Neural cell (in vitro differentiated cells): ENCODE data around the gene CBS. TPM values are rescaled to one million over a fixed set of nuclear protein-coding genes. Genes with fewer than 3 reads are reported as not detected.

Experiments used
- H2AFZ ChIP-seq: fragments of 200-600, 300-800 bp; sonication (generic), shearing (Covaris generic); 2 replicates; pipeline ENCODE4 v1.6.0; 2014; ENCODE audit warnings: low read depth, mild to moderate bottlenecking, antibody characterized with exemption, low read length, moderate library complexity
- H3F3A ChIP-seq: fragments of 200-600 bp; shearing (Covaris generic); 2 replicates; pipeline ENCODE4 v1.6.1; 2016; ENCODE audit warnings: mild to moderate bottlenecking, moderate library complexity, mixed read lengths, antibody characterized with exemption, low read length; ENCODE audit not compliant: insufficient read depth, poor library complexity, severe bottlenecking
- H3K27ac ChIP-seq: fragments of 200-600, 300-800 bp; sonication (generic), shearing (Covaris generic); 2 replicates; pipeline ENCODE4 v1.5.1; 2014; ENCODE audit warnings: mild to moderate bottlenecking, low read length, moderate library complexity
- H3K27me3 ChIP-seq: fragments of 300-800, 200-600 bp; sonication (generic), shearing (Covaris generic); 2 replicates; pipeline ENCODE4 v1.6.0; 2014; ENCODE audit warnings: mild to moderate bottlenecking, low read depth, low read length, moderate library complexity; ENCODE audit not compliant: insufficient read depth
- H3K36me3 ChIP-seq: fragments of 300-800, 200-600 bp; sonication (generic), shearing (Covaris generic); 2 replicates; pipeline ENCODE4 v1.5.1; 2014; ENCODE audit warnings: mild to moderate bottlenecking, antibody characterized with exemption, low read length, moderate library complexity; ENCODE audit not compliant: insufficient read depth
- H3K4me2 ChIP-seq: fragments of 300-800, 200-600 bp; sonication (generic), shearing (Covaris generic); 2 replicates; pipeline ENCODE4 v1.6.0; 2014; ENCODE audit warnings: mild to moderate bottlenecking, low read length
- H3K4me3 ChIP-seq: fragments of 300-800, 200-600 bp; sonication (generic), shearing (Covaris generic); 2 replicates; pipeline ENCODE4 v1.5.1; 2014; ENCODE audit warnings: mild to moderate bottlenecking, low read length, moderate library complexity
- H3K79me2 ChIP-seq: fragments of 200-600 bp; shearing (Covaris generic); replicated peaks from 2 replicates; pipeline ENCODE4 v1.6.0; 2014; ENCODE audit warnings: mild to moderate bottlenecking, low read length, moderate library complexity; ENCODE audit not compliant: insufficient read depth
- H3K9ac ChIP-seq: fragments of 300-800, 200-600 bp; sonication (generic), shearing (Covaris generic); 2 replicates; pipeline ENCODE4 v1.6.1; 2016; ENCODE audit warnings: mild to moderate bottlenecking, low read length, mixed read lengths
- H3K9me2 ChIP-seq: fragments of 200-600 bp; shearing (Covaris generic); 2 replicates; pipeline ENCODE4 v1.6.1; 2016; ENCODE audit warnings: mild to moderate bottlenecking, low read length, mixed read lengths; ENCODE audit not compliant: insufficient read depth
- H3K9me3 ChIP-seq: fragments of 200-600, 300-800 bp; sonication (generic), shearing (Covaris generic); 2 replicates; pipeline ENCODE4 v1.6.1; 2016; ENCODE audit warnings: mild to moderate bottlenecking, mixed run types, low read length, moderate library complexity, mixed read lengths
- H4K20me1 ChIP-seq: fragments of 200-600 bp; shearing (Covaris generic); 2 replicates; pipeline ENCODE4 v1.6.1; 2016; ENCODE audit warnings: mild to moderate bottlenecking, mixed run types; ENCODE audit not compliant: insufficient read depth
- EP300 ChIP-seq: fragments of 450-650 bp; conservative IDR thresholded peaks from 2 replicates; pipeline ENCODE4 v1.6.1; 2014; ENCODE audit warnings: antibody characterized with exemption, mild to moderate bottlenecking, moderate library complexity; ENCODE audit not compliant: poor library complexity, severe bottlenecking
- EZH2 ChIP-seq: fragments of 200-600, 300-800 bp; shearing (Covaris generic), sonication (generic); IDR thresholded peaks from 2 replicates; pipeline ENCODE4 v1.6.1; 2014; ENCODE audit warnings: antibody characterized with exemption, low read length, borderline replicate concordance, mild to moderate bottlenecking; ENCODE audit not compliant: insufficient read depth, poor library complexity, severe bottlenecking
- MXI1 ChIP-seq: fragments of 450-650 bp; conservative IDR thresholded peaks from 2 replicates; pipeline ENCODE4 v1.6.1; 2014; ENCODE audit warnings: antibody characterized with exemption, mild to moderate bottlenecking; ENCODE audit not compliant: poor library complexity, severe bottlenecking
- POLR2AphosphoS5 ChIP-seq: IDR thresholded peaks from 2 replicates; pipeline ENCODE4 v1.6.1; 2012
- RAD21 ChIP-seq: fragments of 450-650 bp; conservative IDR thresholded peaks from 2 replicates; pipeline ENCODE4 v1.6.1; 2014; ENCODE audit warnings: antibody characterized with exemption, mild to moderate bottlenecking, moderate library complexity
- SMC3 ChIP-seq: fragments of 450-650 bp; conservative IDR thresholded peaks from 2 replicates; pipeline ENCODE4 v1.6.1; 2014; ENCODE audit warnings: antibody characterized with exemption, mild to moderate bottlenecking, moderate library complexity; ENCODE audit not compliant: poor library complexity
- TAF1 ChIP-seq: IDR thresholded peaks from 2 replicates; pipeline ENCODE4 v1.6.1; 2012; ENCODE audit warnings: low read depth
- polyA plus RNA-seq: library from polyadenylated mRNA; depleted of rRNA; stranded (reverse); fragments of >200 nt; gene quantifications from 2 replicates; pipeline ENCODE4 v1.2.3, GENCODE V29; 2014
- TF ChIP-seq, protein P1 (sequence below): fragments of 450-650 bp; IDR thresholded peaks from 2 replicates; pipeline ENCODE4 v1.5.1; 2014; ENCODE audit warnings: antibody characterized with exemption, mild to moderate bottlenecking, moderate library complexity; ENCODE audit not compliant: poor library complexity, severe bottlenecking
- TF ChIP-seq, protein P2 (sequence below): IDR thresholded peaks from 2 replicates; pipeline ENCODE4 v1.6.1; 2012; ENCODE audit warnings: borderline replicate concordance

CBS gene
- polyA plus RNA-seq, 1 donor from 2014 or later: 16.3 TPM

DNA sequence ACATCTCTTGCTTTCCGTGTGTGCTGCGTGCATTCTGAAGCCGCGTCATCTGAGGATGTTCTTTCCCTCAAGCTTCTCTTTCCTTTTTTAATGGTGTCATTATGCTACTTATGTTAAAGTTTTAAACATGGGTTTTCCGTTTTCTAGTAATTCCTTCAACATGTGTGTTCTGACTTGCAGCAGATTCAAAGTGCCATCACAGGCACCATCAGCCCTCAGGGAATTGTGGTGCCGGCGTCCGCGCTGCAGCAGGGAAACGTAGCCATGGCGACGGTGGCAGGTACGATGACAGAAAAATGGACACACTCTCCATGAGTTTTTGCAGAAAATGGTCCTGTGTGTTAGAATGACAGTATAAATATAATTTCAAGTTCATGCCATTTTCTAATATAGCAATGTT lies 58.9 kb downstream of the CBS start:
- Histone ChIP-seq H4K20me1 (no peaks in the 10 kb centered on the region), H3K9me2 (no peaks in the 10 kb centered on the region), H2AFZ (no peak overlapping the region), H3K9me3 (no peaks in the 10 kb centered on the region), H3K4me3 (peak overlapping the region; percentile 50), H3K4me2 (peak overlapping the region; percentile 40), H3K36me3 (peaks cover 3% of the 10 kb centered on the region), H3K79me2 (no peaks in the 10 kb centered on the region), H3K27me3 (no peaks in the 10 kb centered on the region), H3K9ac (peak overlapping the region; percentile 49), H3F3A (peaks cover 3% of the 10 kb centered on the region), H3K27ac (peak overlapping the region; percentile 86)
- TF ChIP-seq, protein P1, sequence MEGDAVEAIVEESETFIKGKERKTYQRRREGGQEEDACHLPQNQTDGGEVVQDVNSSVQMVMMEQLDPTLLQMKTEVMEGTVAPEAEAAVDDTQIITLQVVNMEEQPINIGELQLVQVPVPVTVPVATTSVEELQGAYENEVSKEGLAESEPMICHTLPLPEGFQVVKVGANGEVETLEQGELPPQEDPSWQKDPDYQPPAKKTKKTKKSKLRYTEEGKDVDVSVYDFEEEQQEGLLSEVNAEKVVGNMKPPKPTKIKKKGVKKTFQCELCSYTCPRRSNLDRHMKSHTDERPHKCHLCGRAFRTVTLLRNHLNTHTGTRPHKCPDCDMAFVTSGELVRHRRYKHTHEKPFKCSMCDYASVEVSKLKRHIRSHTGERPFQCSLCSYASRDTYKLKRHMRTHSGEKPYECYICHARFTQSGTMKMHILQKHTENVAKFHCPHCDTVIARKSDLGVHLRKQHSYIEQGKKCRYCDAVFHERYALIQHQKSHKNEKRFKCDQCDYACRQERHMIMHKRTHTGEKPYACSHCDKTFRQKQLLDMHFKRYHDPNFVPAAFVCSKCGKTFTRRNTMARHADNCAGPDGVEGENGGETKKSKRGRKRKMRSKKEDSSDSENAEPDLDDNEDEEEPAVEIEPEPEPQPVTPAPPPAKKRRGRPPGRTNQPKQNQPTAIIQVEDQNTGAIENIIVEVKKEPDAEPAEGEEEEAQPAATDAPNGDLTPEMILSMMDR: no peak
- TF ChIP-seq SMC3: peak; percentile 33
- TF ChIP-seq EP300: peak; percentile 84
- TF ChIP-seq EZH2: no peak
- TF ChIP-seq RAD21: peak; percentile 36
- peak; percentile 72 for TF ChIP-seq POLR2AphosphoS5
- TF ChIP-seq, protein P2, sequence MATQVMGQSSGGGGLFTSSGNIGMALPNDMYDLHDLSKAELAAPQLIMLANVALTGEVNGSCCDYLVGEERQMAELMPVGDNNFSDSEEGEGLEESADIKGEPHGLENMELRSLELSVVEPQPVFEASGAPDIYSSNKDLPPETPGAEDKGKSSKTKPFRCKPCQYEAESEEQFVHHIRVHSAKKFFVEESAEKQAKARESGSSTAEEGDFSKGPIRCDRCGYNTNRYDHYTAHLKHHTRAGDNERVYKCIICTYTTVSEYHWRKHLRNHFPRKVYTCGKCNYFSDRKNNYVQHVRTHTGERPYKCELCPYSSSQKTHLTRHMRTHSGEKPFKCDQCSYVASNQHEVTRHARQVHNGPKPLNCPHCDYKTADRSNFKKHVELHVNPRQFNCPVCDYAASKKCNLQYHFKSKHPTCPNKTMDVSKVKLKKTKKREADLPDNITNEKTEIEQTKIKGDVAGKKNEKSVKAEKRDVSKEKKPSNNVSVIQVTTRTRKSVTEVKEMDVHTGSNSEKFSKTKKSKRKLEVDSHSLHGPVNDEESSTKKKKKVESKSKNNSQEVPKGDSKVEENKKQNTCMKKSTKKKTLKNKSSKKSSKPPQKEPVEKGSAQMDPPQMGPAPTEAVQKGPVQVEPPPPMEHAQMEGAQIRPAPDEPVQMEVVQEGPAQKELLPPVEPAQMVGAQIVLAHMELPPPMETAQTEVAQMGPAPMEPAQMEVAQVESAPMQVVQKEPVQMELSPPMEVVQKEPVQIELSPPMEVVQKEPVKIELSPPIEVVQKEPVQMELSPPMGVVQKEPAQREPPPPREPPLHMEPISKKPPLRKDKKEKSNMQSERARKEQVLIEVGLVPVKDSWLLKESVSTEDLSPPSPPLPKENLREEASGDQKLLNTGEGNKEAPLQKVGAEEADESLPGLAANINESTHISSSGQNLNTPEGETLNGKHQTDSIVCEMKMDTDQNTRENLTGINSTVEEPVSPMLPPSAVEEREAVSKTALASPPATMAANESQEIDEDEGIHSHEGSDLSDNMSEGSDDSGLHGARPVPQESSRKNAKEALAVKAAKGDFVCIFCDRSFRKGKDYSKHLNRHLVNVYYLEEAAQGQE: peak; percentile 56
- TF ChIP-seq MXI1: peak; percentile 82

DNA sequence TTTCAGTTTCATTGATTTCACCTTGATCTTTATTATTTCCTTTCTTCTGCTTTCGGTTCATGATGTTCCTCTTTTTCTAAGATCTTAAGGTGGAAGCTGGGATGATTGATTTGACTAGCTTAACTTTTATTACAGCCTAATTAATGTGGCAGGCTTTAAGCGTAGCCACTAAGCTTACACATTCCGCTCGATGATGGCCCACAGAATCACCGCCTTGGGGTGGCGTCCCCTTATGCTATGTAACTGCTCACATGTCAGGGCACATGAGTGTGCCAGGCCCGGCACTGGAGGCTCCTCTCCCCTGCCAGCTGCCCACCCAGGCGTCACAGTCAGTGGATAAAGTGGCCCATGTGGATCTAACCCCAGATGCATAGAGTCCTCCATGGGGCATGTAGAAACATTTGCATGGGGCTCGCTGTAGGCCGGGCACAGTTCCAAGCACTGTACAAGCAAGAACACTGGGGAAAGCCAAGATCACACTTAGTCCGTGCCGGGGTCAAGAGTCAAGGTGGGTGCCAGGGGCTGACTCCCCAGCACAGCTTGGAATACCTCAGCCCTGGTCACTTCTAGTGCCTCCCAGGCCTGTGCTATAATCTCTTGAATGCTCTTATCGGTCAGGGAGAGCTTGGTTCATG lies 59.6 kb downstream of the CBS start:
- H3K4me2 ChIP-seq: peak overlapping the region; percentile 40
- no peaks in the 10 kb centered on the region for H4K20me1 ChIP-seq
- no peak for TF ChIP-seq TAF1
- no peak for TF ChIP-seq EP300
- TF ChIP-seq, protein P2: no peak
- TF ChIP-seq, protein P1: no peak
- no peak for TF ChIP-seq RAD21
- no peak for TF ChIP-seq POLR2AphosphoS5
- TF ChIP-seq MXI1: no peak
- TF ChIP-seq EZH2: no peak
- no peak for TF ChIP-seq SMC3
- no peaks in the 10 kb centered on the region for H3K9me3 ChIP-seq
- peaks cover 8% of the 10 kb centered on the region for H3K36me3 ChIP-seq
- peak overlapping the region; percentile 50 for H3K4me3 ChIP-seq
- H3K9ac ChIP-seq: peak overlapping the region; percentile 49
- peak overlapping the region; percentile 86 for H3K27ac ChIP-seq
- no peaks in the 10 kb centered on the region for H3K27me3 ChIP-seq
- no peaks in the 10 kb centered on the region for H3K79me2 ChIP-seq
- H2AFZ ChIP-seq: no peak overlapping the region
- peaks cover 3% of the 10 kb centered on the region for H3F3A ChIP-seq
- H3K9me2 ChIP-seq: no peaks in the 10 kb centered on the region
